Erythroblast (primary cell): ENCODE measurements around the gene SMIM17.

Source experiments
- GATA1 ChIP-seq: IDR thresholded peaks from 2 replicates; pipeline ENCODE4 v1.6.1; 2011; ENCODE audit warnings: low read depth, mild to moderate bottlenecking, control low read depth, low read length, moderate library complexity
- POLR2A ChIP-seq: IDR thresholded peaks from 2 replicates; pipeline ENCODE4 v1.6.1; 2011; ENCODE audit warnings: mild to moderate bottlenecking, low read length

- TF ChIP-seq GATA1 (no peak), POLR2A (no peak)
These were observed 56.6 kb downstream of the SMIM17 start for GRCh38 chr19:56699552-56699951.
